ENCODE measurements around the gene RANBP6. TPM values are rescaled to one million over a fixed set of nuclear protein-coding genes. Genes with fewer than 3 reads are reported as not detected.
"Not testable (repeated sequence)": the region's sequence is repeated elsewhere in the genome, so short reads cannot be mapped to it uniquely, and the experiment has no call there.

RANBP6 gene
- total RNA-seq (2014; rRNA removed; shearing (Covaris generic)) = 13.4 and 16.6 TPM in 2 replicates

GRCh38 chr9:6015278-6016157 is at the start of gene RANBP6:
Gene RANBP6, minus strand, starts transcription at chr9:6015624. Its CDS starts 17 bp downstream, at chr9:6015607.
- Histone ChIP-seq H3K4me3 (ENCODE audit: insufficient read depth, low read depth, low read length) (peak within 1 kb of the TSS; percentile 70), H3K27me3 (ENCODE audit: control insufficient read depth, insufficient read depth, low read length) (no peaks in the 10 kb centered on the region), H3K36me3 (replicated peaks; ENCODE audit: control insufficient read depth, insufficient read depth, low read length) (peaks cover 7% of the 10 kb centered on the region)
- peak; percentile 92 for DNase-seq

- not testable (repeated sequence) for H3K4me3 ChIP-seq (ENCODE audit: insufficient read depth, low read depth, low read length); H3K36me3 ChIP-seq (replicated peaks; ENCODE audit: control insufficient read depth, insufficient read depth, low read length); DNase-seq; H3K27me3 ChIP-seq (ENCODE audit: control insufficient read depth, insufficient read depth, low read length)
Measured at GRCh38 chr9:6063146-6063545, 47.7 kb upstream of the RANBP6 start.

GRCh38 chr9:6055666-6056065 is 40.2 kb upstream of the RANBP6 start:
- H3K4me3 ChIP-seq (ENCODE audit: insufficient read depth, low read depth, low read length) = no peak overlapping the region
- no peak for DNase-seq
- H3K36me3 ChIP-seq (replicated peaks; ENCODE audit: control insufficient read depth, insufficient read depth, low read length) = no peaks in the 10 kb centered on the region
- H3K27me3 ChIP-seq (ENCODE audit: control insufficient read depth, insufficient read depth, low read length) = no peaks in the 10 kb centered on the region

GRCh38 chr9:6055216-6055615 is 39.8 kb upstream of the RANBP6 start:
- Histone ChIP-seq H3K36me3 (replicated peaks; ENCODE audit: control insufficient read depth, insufficient read depth, low read length) (no peaks in the 10 kb centered on the region), H3K4me3 (ENCODE audit: insufficient read depth, low read depth, low read length) (no peak overlapping the region), H3K27me3 (ENCODE audit: control insufficient read depth, insufficient read depth, low read length) (no peaks in the 10 kb centered on the region)
- peak; percentile 26 for DNase-seq

- Histone ChIP-seq H3K36me3 (replicated peaks; ENCODE audit: control insufficient read depth, insufficient read depth, low read length) (no peaks in the 10 kb centered on the region), H3K27me3 (ENCODE audit: control insufficient read depth, insufficient read depth, low read length) (no peaks in the 10 kb centered on the region), H3K4me3 (ENCODE audit: insufficient read depth, low read depth, low read length) (no peak overlapping the region)
- peak; percentile 54 for DNase-seq
Measured at GRCh38 chr9:6054280-6055099, 39.1 kb upstream of the RANBP6 start.

- Histone ChIP-seq H3K36me3 (replicated peaks; ENCODE audit: control insufficient read depth, insufficient read depth, low read length) (no peaks in the 10 kb centered on the region), H3K27me3 (ENCODE audit: control insufficient read depth, insufficient read depth, low read length) (no peaks in the 10 kb centered on the region), H3K4me3 (ENCODE audit: insufficient read depth, low read depth, low read length) (no peak overlapping the region)
- no peak for DNase-seq
Measured at GRCh38 chr9:6052293-6052919, 37.0 kb upstream of the RANBP6 start.

GRCh38 chr9:6051511-6051950 is 36.1 kb upstream of the RANBP6 start:
- no peaks in the 10 kb centered on the region for H3K27me3 ChIP-seq (ENCODE audit: control insufficient read depth, insufficient read depth, low read length)
- no peak overlapping the region for H3K4me3 ChIP-seq (ENCODE audit: insufficient read depth, low read depth, low read length)
- no peak for DNase-seq

GRCh38 chr9:6049798-6050197 is 34.4 kb upstream of the RANBP6 start:
- Histone ChIP-seq H3K4me3 (ENCODE audit: insufficient read depth, low read depth, low read length) (no peak overlapping the region), H3K27me3 (ENCODE audit: control insufficient read depth, insufficient read depth, low read length) (no peaks in the 10 kb centered on the region), H3K36me3 (replicated peaks; ENCODE audit: control insufficient read depth, insufficient read depth, low read length) (no peaks in the 10 kb centered on the region)
- no peak for DNase-seq

More at GRCh38 chr9:6051511-6051950, 36.1 kb upstream of the RANBP6 start:
- H3K36me3 ChIP-seq (replicated peaks; ENCODE audit: control insufficient read depth, insufficient read depth, low read length) = no peaks in the 10 kb centered on the region

GRCh38 chr9:6048039-6048438 is 32.6 kb upstream of the RANBP6 start:
- no peaks in the 10 kb centered on the region for H3K36me3 ChIP-seq (replicated peaks; ENCODE audit: control insufficient read depth, insufficient read depth, low read length)
- H3K4me3 ChIP-seq (ENCODE audit: insufficient read depth, low read depth, low read length) = no peak overlapping the region
- H3K27me3 ChIP-seq (ENCODE audit: control insufficient read depth, insufficient read depth, low read length) = no peaks in the 10 kb centered on the region
- no peak for DNase-seq

GRCh38 chr9:6047020-6047419 is 31.6 kb upstream of the RANBP6 start:
- no peak for DNase-seq
- no peaks in the 10 kb centered on the region for H3K27me3 ChIP-seq (ENCODE audit: control insufficient read depth, insufficient read depth, low read length)
- no peak overlapping the region for H3K4me3 ChIP-seq (ENCODE audit: insufficient read depth, low read depth, low read length)
- no peaks in the 10 kb centered on the region for H3K36me3 ChIP-seq (replicated peaks; ENCODE audit: control insufficient read depth, insufficient read depth, low read length)

GRCh38 chr9:6045364-6045763 is 29.9 kb upstream of the RANBP6 start:
- Histone ChIP-seq H3K4me3 (ENCODE audit: insufficient read depth, low read depth, low read length) (no peak overlapping the region), H3K36me3 (replicated peaks; ENCODE audit: control insufficient read depth, insufficient read depth, low read length) (no peaks in the 10 kb centered on the region), H3K27me3 (ENCODE audit: control insufficient read depth, insufficient read depth, low read length) (no peaks in the 10 kb centered on the region)
- DNase-seq = no peak

GRCh38 chr9:6040077-6040476 is 24.7 kb upstream of the RANBP6 start:
- DNase-seq = no peak

GRCh38 chr9:6036391-6036790 is 21.0 kb upstream of the RANBP6 start:
- Histone ChIP-seq H3K4me3 (ENCODE audit: insufficient read depth, low read depth, low read length) (no peak overlapping the region), H3K36me3 (replicated peaks; ENCODE audit: control insufficient read depth, insufficient read depth, low read length) (no peaks in the 10 kb centered on the region), H3K27me3 (ENCODE audit: control insufficient read depth, insufficient read depth, low read length) (no peaks in the 10 kb centered on the region)
- DNase-seq = no peak

More at GRCh38 chr9:6040077-6040476, 24.7 kb upstream of the RANBP6 start:
- H3K4me3 ChIP-seq (ENCODE audit: insufficient read depth, low read depth, low read length) = no peak overlapping the region
- H3K36me3 ChIP-seq (replicated peaks; ENCODE audit: control insufficient read depth, insufficient read depth, low read length) = no peaks in the 10 kb centered on the region
- H3K27me3 ChIP-seq (ENCODE audit: control insufficient read depth, insufficient read depth, low read length) = no peaks in the 10 kb centered on the region

- Histone ChIP-seq H3K27me3 (ENCODE audit: control insufficient read depth, insufficient read depth, low read length) (no peaks in the 10 kb centered on the region), H3K36me3 (replicated peaks; ENCODE audit: control insufficient read depth, insufficient read depth, low read length) (no peaks in the 10 kb centered on the region), H3K4me3 (ENCODE audit: insufficient read depth, low read depth, low read length) (no peak overlapping the region)
- no peak for DNase-seq
Measured at GRCh38 chr9:6034954-6035353, 19.5 kb upstream of the RANBP6 start.

Measured in H7 (cell line).